ENCODE data around the gene BMP8B.
"Not testable (repeated sequence)": the region's sequence is repeated elsewhere in the genome, so short reads cannot be mapped to it uniquely, and the experiment has no call there.

BMP8B gene

GRCh38 chr1:39788758-39789570 lies at the start of gene BMP8B:
BMP8B (minus strand) TSS chr1:39788865; CDS start chr1:39788485, 380 bp downstream.
- peak; percentile 17 to 52 for DNase-seq

GRCh38 chr1:39836595-39837110 lies 48.0 kb upstream of the BMP8B start:
- no peak for DNase-seq

GRCh38 chr1:39835935-39836594 lies 47.4 kb upstream of the BMP8B start:
- no peak for DNase-seq

- DNase-seq: no peak
Observed at GRCh38 chr1:39835110-39835509, 46.4 kb upstream of the BMP8B start.

- no peak for DNase-seq
Observed at GRCh38 chr1:39833621-39834385, 45.1 kb upstream of the BMP8B start.

- no peak for DNase-seq
Observed at GRCh38 chr1:39833121-39833520, 44.5 kb upstream of the BMP8B start.

- DNase-seq: no peak
Observed at GRCh38 chr1:39832294-39832693, 43.6 kb upstream of the BMP8B start.

GRCh38 chr1:39829791-39830533 lies 41.3 kb upstream of the BMP8B start:
- DNase-seq: no peak

GRCh38 chr1:39828734-39829133 lies 40.1 kb upstream of the BMP8B start:
- DNase-seq: no peak

GRCh38 chr1:39828255-39828654 lies 39.6 kb upstream of the BMP8B start:
- DNase-seq: not testable (repeated sequence)

GRCh38 chr1:39827201-39827600 lies 38.5 kb upstream of the BMP8B start:
- no peak for DNase-seq

GRCh38 chr1:39826583-39826982 lies 37.9 kb upstream of the BMP8B start:
- no peak for DNase-seq

- DNase-seq: no peak
Observed at GRCh38 chr1:39825432-39825941, 36.8 kb upstream of the BMP8B start.

- DNase-seq: not testable (repeated sequence)
Observed at GRCh38 chr1:39823450-39823849, 34.8 kb upstream of the BMP8B start.

- DNase-seq: no peak
Observed at GRCh38 chr1:39822146-39822545, 33.5 kb upstream of the BMP8B start.

- no peak for DNase-seq
Observed at GRCh38 chr1:39819091-39819812, 30.6 kb upstream of the BMP8B start.

GRCh38 chr1:39818482-39818881 lies 29.8 kb upstream of the BMP8B start:
- no peak for DNase-seq

- not testable (repeated sequence) for DNase-seq
Observed at GRCh38 chr1:39817091-39817932, 28.6 kb upstream of the BMP8B start.

- peak; percentile 36 to 61 for DNase-seq
Observed at GRCh38 chr1:39816415-39817090, 27.9 kb upstream of the BMP8B start.

- DNase-seq: no peak
Observed at GRCh38 chr1:39812913-39813312, 24.2 kb upstream of the BMP8B start.
